Endothelial cell of umbilical vein (primary cell): ENCODE results near the gene PLXDC1. TPM values are rescaled to one million over a fixed set of nuclear protein-coding genes. Genes with fewer than 3 reads are reported as not detected.

Experiments used
- BruUV-seq: library from RNA; stranded (reverse); fragments of 400-500 nt; replicated peaks from 2 replicates; lab custom pipeline; 2021; lab: Mats Ljungman, UMichigan
- CTCF ChIA-PET: fragments of 300-600, 350-600 bp; sonication (Branson Sonifier 250); formaldehyde crosslinking; loops from one replicate; lab custom pipeline; 2021; ENCODE audit warnings: antibody characterized with exemption, inconsistent platforms; lab: Charles Lee
- POLR2A ChIA-PET: fragments of 300-600, 350-600 bp; sonication (Branson Sonifier 250); formaldehyde crosslinking; loops from one replicate; lab custom pipeline; 2021; ENCODE audit warnings: antibody characterized with exemption, inconsistent platforms; lab: Charles Lee
- DNase-seq: peaks from one replicate; pipeline ENCODE4 v3.0.0-alpha.2; 2011; ENCODE audit warnings: low read depth, low spot score
- FAIRE-seq: peaks from 2 replicates; lab custom pipeline; 2011; peaks lifted over from hg19 to GRCh38; lab: Jason Lieb, UNC
- H2AFZ ChIP-seq: 2 replicates; pipeline ENCODE4 v1.6.0; 2012; ENCODE audit warnings: low read depth, low read length, control low read depth, inconsistent platforms
- H3K27ac ChIP-seq: 2 replicates; pipeline ENCODE4 v1.5.1; 2011; ENCODE audit warnings: low read depth, mild to moderate bottlenecking, control low read depth, low read length, moderate library complexity; ENCODE audit not compliant: insufficient read depth
- H3K27me3 ChIP-seq, 2 experiments: 2 replicates each; pipeline versions ENCODE4 v1.6.0 to v1.6.1; 2011; ENCODE audit warnings: low read length in 2 of 2, mixed read lengths in 1 of 2; ENCODE audit not compliant: control insufficient read depth in 2 of 2, insufficient read depth in 2 of 2
- H3K36me3 ChIP-seq, 2 experiments: 2 replicates in 1 of 2; 3 replicates in 1 of 2; pipeline ENCODE4 v1.5.1; 2011; ENCODE audit warnings: low read length in 2 of 2, mild to moderate bottlenecking in 1 of 2, moderate library complexity in 1 of 2; ENCODE audit not compliant: control insufficient read depth in 2 of 2, insufficient read depth in 2 of 2; ENCODE audit errors: extremely low read depth in 1 of 2
- H3K4me1 ChIP-seq: 3 replicates; pipeline ENCODE4 v1.5.1; 2011; ENCODE audit warnings: mild to moderate bottlenecking, low read length; ENCODE audit not compliant: control insufficient read depth, insufficient read depth; ENCODE audit errors: extremely low read depth
- H3K4me2 ChIP-seq: 2 replicates; pipeline ENCODE4 v1.6.1; 2011; ENCODE audit warnings: low read length, control low read depth, mixed read lengths; ENCODE audit not compliant: insufficient read depth
- H3K4me3 ChIP-seq, 3 experiments: fragments of 200-600 bp in 1 of 3; sonication (generic), shearing (Covaris generic) in 1 of 3; replicated peaks in 1 of 3; 2 replicates each; pipeline ENCODE4 v1.5.1; 2011 to 2016; ENCODE audit warnings: control low read depth in 3 of 3, low read length in 3 of 3, mild to moderate bottlenecking in 2 of 3, inconsistent platforms in 1 of 3, low read depth in 1 of 3, moderate library complexity in 1 of 3; ENCODE audit not compliant: insufficient read depth in 1 of 3
- H3K79me2 ChIP-seq: 2 replicates; pipeline ENCODE4 v1.6.0; 2012; ENCODE audit warnings: low read length, inconsistent platforms; ENCODE audit not compliant: control insufficient read depth, insufficient read depth
- H3K9ac ChIP-seq: replicated peaks from 2 replicates; pipeline ENCODE3; 2011; ENCODE audit warnings: low read length, control low read depth; ENCODE audit not compliant: insufficient read depth; ENCODE audit errors: extremely low read depth
- H3K9me1 ChIP-seq: replicated peaks from 3 replicates; pipeline ENCODE4 v1.6.0; 2011; ENCODE audit warnings: mild to moderate bottlenecking, low read length; ENCODE audit not compliant: control insufficient read depth, insufficient read depth; ENCODE audit errors: extremely low read depth
- H3K9me3 ChIP-seq: replicated peaks from 2 replicates; pipeline ENCODE4 v1.5.1; 2012; ENCODE audit warnings: low read length, inconsistent platforms; ENCODE audit not compliant: control insufficient read depth, insufficient read depth
- H4K20me1 ChIP-seq: replicated peaks from 2 replicates; pipeline ENCODE3; 2011; ENCODE audit warnings: mild to moderate bottlenecking, low read length; ENCODE audit not compliant: control insufficient read depth, insufficient read depth; ENCODE audit errors: extremely low read depth
- CTCF ChIP-seq, 2 donors: IDR thresholded peaks; 1 replicate in 1 of 2; 2 replicates in 1 of 2; pipeline ENCODE4 v1.5.1; 2011; ENCODE audit warnings: low read length in 2 of 2, mild to moderate bottlenecking in 2 of 2, moderate library complexity in 2 of 2, control low read depth in 1 of 2, inconsistent platforms in 1 of 2, low read depth in 1 of 2; ENCODE audit not compliant: insufficient read depth in 1 of 2; ENCODE audit errors: extremely low read depth in 1 of 2
- EZH2 ChIP-seq: IDR thresholded peaks from 2 replicates; pipeline ENCODE4 v1.6.1; 2012; ENCODE audit warnings: borderline replicate concordance, low read depth, mild to moderate bottlenecking, moderate library complexity, low read length, inconsistent platforms; ENCODE audit not compliant: severe bottlenecking
- FOS ChIP-seq: IDR thresholded peaks from 2 replicates; pipeline ENCODE4 v1.6.1; 2011; ENCODE audit warnings: mild to moderate bottlenecking, low read length, moderate library complexity, borderline replicate concordance; ENCODE audit not compliant: insufficient read depth
- GATA2 ChIP-seq: IDR thresholded peaks from 2 replicates; pipeline ENCODE4 v1.7.0; 2011; ENCODE audit warnings: low read depth, mild to moderate bottlenecking, moderate library complexity, mixed read lengths, low read length; ENCODE audit not compliant: insufficient read length, insufficient read depth
- JUN ChIP-seq: IDR thresholded peaks from 2 replicates; pipeline ENCODE4 v1.6.1; 2011; ENCODE audit warnings: borderline replicate concordance, low read depth; ENCODE audit not compliant: insufficient read length, insufficient read depth
- MAX ChIP-seq: IDR thresholded peaks from 2 replicates; pipeline ENCODE4 v1.6.1; 2011; ENCODE audit not compliant: insufficient read depth, insufficient read length
- MYC ChIP-seq: IDR thresholded peaks from one replicate; pipeline ENCODE4 v1.6.1; 2011; ENCODE audit warnings: mild to moderate bottlenecking, low read depth, low read length
- POLR2A ChIP-seq: IDR thresholded peaks from 2 replicates; pipeline ENCODE4 v1.6.1; 2012; ENCODE audit warnings: low read depth, mild to moderate bottlenecking, control low read depth, low read length
- POLR2AphosphoS5 ChIP-seq: IDR thresholded peaks from 2 replicates; pipeline ENCODE4 v1.6.1; 2012; ENCODE audit warnings: low read depth, mild to moderate bottlenecking, control low read depth, low read length, moderate library complexity; ENCODE audit not compliant: insufficient read depth
- dilution Hi-C: fragments of 300-500 bp; cut with MboI; formaldehyde crosslinking; loops from one replicate; pipeline ENCODE4 v1.15.0; 2019; ENCODE audit warnings: low sequenced_read_pairs; ENCODE audit not compliant: extremely low pct_ligation_motif_present
- intact Hi-C: fragments of 100-400 bp; cut with micrococcal nuclease; formaldehyde crosslinking; loops from one replicate; pipeline ENCODE4 v1.10.0; 2022
- polyA plus RNA-seq, 4 experiments: library from polyadenylated mRNA; depleted of rRNA in 3 of 4; stranded (reverse) in 3 of 4; unstranded in 1 of 4; fragments of >200 nt; gene quantifications; 2 replicates each; pipeline versions ENCODE4 v1.2.1 to v1.2.3, GENCODE V29; 2011 to 2012; ENCODE audit warnings: missing spikeins in 1 of 4
- total RNA-seq: library from RNA; stranded (reverse); gene quantifications from 2 replicates; pipeline ENCODE4 v1.2.3, GENCODE V29; 2021

The PLXDC1 gene
- total and polyA plus RNA-seq, 2 donors (not counting 3 experiments of a cell fraction or from before 2014, with no cell fraction given) = 0.03 TPM; not detected in 1

- Histone ChIP-seq H3K9ac (no peak overlapping the region), H3K4me1 (no peaks in the 10 kb centered on the region), H3K9me1 (no peaks in the 10 kb centered on the region), H3K4me3 (no peak overlapping the region), H3K27ac (no peak overlapping the region), H3K27me3 (no peaks in the 10 kb centered on the region), H4K20me1 (no peaks in the 10 kb centered on the region), H2AFZ (no peak overlapping the region), H3K36me3 (peaks cover 6 to 42% of the 10 kb centered on the region in 2 experiments), H3K9me3 (no peaks in the 10 kb centered on the region), H3K4me2 (no peak overlapping the region), H3K79me2 (no peaks in the 10 kb centered on the region)
- DNase-seq (no peak), FAIRE-seq (no peak)
- ChIA-PET POLR2A (no interaction called here), CTCF (interaction anchor here (0.9 kb wide), 1 partner anchor 13 kb away, joined by 3 read pairs; no protein-coding TSS in a partner anchor)
- dilution Hi-C loops = no loop called here
- intact Hi-C loops = no loop called here
- BruUV-seq = no TSS peak
- no peak for TF ChIP-seq POLR2AphosphoS5
- TF ChIP-seq FOS = no peak
- no peak for TF ChIP-seq EZH2
- TF ChIP-seq MAX = no peak
- TF ChIP-seq CTCF (IDR thresholded peaks at IDR 0.05; ENCODE audit: extremely low read depth in 1 of 2, insufficient read depth in 1 of 2, low read depth in 1 of 2, low read length in 2 of 2) = no peak
- no peak for TF ChIP-seq GATA2
- no peak for TF ChIP-seq POLR2A
- no peak for TF ChIP-seq JUN
- no peak for TF ChIP-seq MYC
Measured at GRCh38 chr17:39186481-39187002, 35.1 kb upstream of the PLXDC1 start.
